ENCODE results near the gene LHPP. TPM values are rescaled to one million over a fixed set of nuclear protein-coding genes. Genes with fewer than 3 reads are reported as not detected.
A peak's percentile ranks its signal among the peaks of the same experiment; 100 is the strongest.

LHPP gene
- total and polyA plus RNA-seq, 2 experiments from 2014 or later: 19.1 to 40.6 TPM

DNA sequence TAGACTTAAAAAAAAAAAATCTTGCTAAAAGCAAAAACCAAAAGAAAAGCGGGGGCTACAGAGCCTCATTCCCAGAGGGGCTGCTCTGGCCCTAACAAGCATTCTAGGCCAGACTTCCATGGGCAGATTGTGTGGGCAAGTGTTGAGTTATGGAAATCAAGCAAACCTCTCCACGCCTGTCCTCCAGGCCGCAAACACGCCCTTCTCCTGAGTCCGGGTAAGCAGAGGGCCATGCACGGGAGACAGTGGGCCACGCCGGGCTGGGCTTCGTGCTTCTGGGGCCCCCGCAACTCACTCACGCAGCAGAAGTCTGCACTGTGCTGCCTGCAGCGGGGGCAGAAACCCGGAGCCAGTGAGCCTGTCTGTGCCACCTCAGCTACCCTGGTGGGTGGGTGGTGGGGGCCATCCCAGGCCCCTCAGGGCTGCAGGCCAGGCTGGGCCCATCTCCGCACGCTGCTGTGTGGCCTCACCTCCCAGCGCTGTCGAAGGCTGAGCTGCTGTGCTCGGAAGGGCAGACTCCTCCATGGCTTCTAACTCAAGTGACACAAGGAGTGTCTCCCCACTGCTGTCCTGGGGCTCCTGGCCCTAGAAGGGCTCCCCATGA is 156.9 kb downstream of the LHPP start:
- H3K4me1 ChIP-seq (ENCODE audit: low read depth): peaks cover 16% of the 10 kb centered on the region
- TF ChIP-seq, protein P1, sequence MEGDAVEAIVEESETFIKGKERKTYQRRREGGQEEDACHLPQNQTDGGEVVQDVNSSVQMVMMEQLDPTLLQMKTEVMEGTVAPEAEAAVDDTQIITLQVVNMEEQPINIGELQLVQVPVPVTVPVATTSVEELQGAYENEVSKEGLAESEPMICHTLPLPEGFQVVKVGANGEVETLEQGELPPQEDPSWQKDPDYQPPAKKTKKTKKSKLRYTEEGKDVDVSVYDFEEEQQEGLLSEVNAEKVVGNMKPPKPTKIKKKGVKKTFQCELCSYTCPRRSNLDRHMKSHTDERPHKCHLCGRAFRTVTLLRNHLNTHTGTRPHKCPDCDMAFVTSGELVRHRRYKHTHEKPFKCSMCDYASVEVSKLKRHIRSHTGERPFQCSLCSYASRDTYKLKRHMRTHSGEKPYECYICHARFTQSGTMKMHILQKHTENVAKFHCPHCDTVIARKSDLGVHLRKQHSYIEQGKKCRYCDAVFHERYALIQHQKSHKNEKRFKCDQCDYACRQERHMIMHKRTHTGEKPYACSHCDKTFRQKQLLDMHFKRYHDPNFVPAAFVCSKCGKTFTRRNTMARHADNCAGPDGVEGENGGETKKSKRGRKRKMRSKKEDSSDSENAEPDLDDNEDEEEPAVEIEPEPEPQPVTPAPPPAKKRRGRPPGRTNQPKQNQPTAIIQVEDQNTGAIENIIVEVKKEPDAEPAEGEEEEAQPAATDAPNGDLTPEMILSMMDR (IDR thresholded peaks at IDR 0.05; ENCODE audit: low read depth, low read length): no peak
- H3K36me3 ChIP-seq: no peaks in the 10 kb centered on the region
- H3K9me3 ChIP-seq (ENCODE audit: low read depth): no peaks in the 10 kb centered on the region
- H3K27ac ChIP-seq: no peak overlapping the region
- H3K27me3 ChIP-seq: no peaks in the 10 kb centered on the region
- no peak for DNase-seq (ENCODE audit: low read depth in 1 of 2, low spot score in 1 of 2)
- H3K4me3 ChIP-seq: no peak overlapping the region

DNA sequence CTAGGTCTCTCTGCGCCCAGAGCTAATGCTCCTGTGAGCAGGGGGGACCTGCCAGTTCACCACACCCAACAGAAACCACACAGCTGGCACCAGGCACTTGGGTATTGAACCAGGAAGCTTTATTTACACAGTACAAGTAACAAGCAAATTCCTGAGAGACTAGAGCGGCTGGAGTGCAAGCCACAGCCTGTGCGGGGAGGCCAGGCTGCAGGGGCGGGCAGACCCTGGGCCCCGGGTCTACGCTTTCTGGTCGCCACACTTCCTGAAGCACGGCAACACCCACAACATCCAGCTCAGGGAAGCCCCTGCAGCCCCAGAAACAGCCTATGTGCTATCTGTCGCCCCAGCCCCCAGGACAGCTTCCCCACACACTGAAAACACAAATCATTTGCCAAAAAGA is 157.6 kb downstream of the LHPP start:
- TF ChIP-seq, protein P1 (IDR thresholded peaks at IDR 0.05; ENCODE audit: low read depth, low read length): no peak
- Histone ChIP-seq H3K27ac (no peak overlapping the region), H3K4me1 (ENCODE audit: low read depth) (peaks cover 17% of the 10 kb centered on the region)

DNA sequence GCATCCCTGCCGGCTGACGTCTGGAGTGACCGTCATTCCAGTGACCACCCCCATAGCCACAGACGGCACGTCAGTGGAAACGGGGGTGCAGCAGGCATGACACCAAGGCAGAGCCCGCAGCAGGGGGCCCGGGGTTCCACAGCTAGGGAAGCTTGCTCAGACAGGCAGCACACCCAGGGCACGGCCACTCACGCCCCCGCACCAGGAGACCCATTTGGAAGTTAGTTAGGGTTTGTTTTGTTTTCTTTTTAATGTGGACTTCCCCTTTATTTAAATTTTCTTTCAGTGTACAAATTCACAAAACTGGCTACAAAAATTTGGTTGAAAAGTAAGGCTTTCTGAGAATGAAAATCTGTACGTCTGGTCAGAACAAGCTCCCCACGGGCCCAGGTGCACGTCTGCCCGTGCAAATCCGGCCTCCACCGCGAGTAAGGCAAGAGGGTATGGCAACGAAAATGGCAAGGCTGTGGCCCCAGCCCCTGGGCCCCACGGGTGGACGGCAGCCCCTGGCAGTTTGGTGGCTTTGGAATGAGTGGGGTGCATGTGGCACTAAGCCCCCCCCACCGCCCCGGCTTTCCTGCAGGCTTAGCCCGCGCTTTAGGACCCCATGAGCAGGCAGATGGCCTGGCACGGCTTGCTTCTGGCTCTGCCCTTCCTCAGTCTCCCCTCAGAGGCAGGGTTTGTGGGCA is 158.3 kb downstream of the LHPP start:
- Histone ChIP-seq H3K4me1 (ENCODE audit: low read depth) (peaks cover 21% of the 10 kb centered on the region), H3K4me3 (no peak overlapping the region), H3K36me3 (no peaks in the 10 kb centered on the region), H3K27me3 (no peaks in the 10 kb centered on the region), H3K27ac (no peak overlapping the region), H3K9me3 (ENCODE audit: low read depth) (no peaks in the 10 kb centered on the region)
- no peak for DNase-seq (ENCODE audit: low read depth in 1 of 2, low spot score in 1 of 2)
- TF ChIP-seq, protein P1 (IDR thresholded peaks at IDR 0.05; ENCODE audit: low read depth, low read length): no peak

More for the DNA sequence above, 157.6 kb downstream of the LHPP start:
- Histone ChIP-seq H3K4me3 (no peak overlapping the region), H3K36me3 (no peaks in the 10 kb centered on the region), H3K27me3 (no peaks in the 10 kb centered on the region), H3K9me3 (ENCODE audit: low read depth) (no peaks in the 10 kb centered on the region)
- DNase-seq (ENCODE audit: low read depth in 1 of 2, low spot score in 1 of 2): no peak

DNA sequence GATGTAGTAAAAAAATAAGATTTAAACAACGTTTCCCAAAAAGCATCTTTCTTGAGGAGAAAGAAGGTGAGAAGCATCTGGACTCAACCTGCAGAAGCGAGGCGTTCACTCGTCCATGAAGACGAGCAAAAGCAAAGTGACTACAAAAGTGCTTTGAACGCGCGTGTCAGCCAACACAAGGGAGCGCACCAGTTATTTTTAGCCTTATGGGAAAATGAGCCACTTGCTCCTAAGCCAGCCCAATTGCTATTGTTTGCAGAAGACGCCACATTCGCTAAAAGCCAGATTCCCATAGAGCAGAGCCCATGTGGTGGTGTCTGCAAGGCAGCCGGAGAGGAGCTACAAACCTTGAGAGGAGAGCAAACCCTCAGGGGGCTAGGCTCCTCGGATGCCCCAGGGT is 160.0 kb downstream of the LHPP start:
- Histone ChIP-seq H3K4me3 (no peak overlapping the region), H3K4me1 (ENCODE audit: low read depth) (peaks cover 21% of the 10 kb centered on the region), H3K36me3 (no peaks in the 10 kb centered on the region), H3K27ac (peak overlapping the region; percentile 51), H3K9me3 (ENCODE audit: low read depth) (no peaks in the 10 kb centered on the region), H3K27me3 (no peaks in the 10 kb centered on the region)
- no peak for DNase-seq (ENCODE audit: low read depth in 1 of 2, low spot score in 1 of 2)
- TF ChIP-seq, protein P1 (IDR thresholded peaks at IDR 0.05; ENCODE audit: low read depth, low read length): no peak

DNA sequence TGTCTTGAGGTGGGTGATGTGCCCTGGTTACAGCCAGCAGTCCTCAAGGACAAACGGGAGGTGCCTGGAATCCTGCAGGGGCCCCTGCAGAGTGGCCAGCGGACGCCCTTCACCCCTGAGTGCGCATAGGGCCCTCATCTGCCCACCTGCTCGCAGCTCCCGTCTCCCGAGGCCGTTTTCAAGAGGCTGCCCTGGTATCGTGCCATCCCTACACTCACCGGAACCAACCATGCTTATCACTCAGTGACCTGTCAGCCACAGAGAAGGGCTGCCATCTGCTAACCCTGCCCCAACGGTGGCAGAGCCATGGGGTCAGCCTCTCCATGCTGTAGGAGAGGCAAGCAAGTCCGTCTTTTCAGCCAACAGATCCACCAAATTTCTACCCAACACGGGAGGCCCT is 160.5 kb downstream of the LHPP start:
- Histone ChIP-seq H3K4me1 (ENCODE audit: low read depth) (peaks cover 21% of the 10 kb centered on the region), H3K27me3 (no peaks in the 10 kb centered on the region), H3K9me3 (ENCODE audit: low read depth) (no peaks in the 10 kb centered on the region), H3K27ac (peak overlapping the region; percentile 51), H3K4me3 (no peak overlapping the region), H3K36me3 (no peaks in the 10 kb centered on the region)
- DNase-seq (ENCODE audit: low read depth in 1 of 2, low spot score in 1 of 2): no peak
- TF ChIP-seq, protein P1 (IDR thresholded peaks at IDR 0.05; ENCODE audit: low read depth, low read length): no peak
